GM23338 (cell line): Measurements from ENCODE around the gene PAIP2. TPM values are rescaled to one million over a fixed set of nuclear protein-coding genes. Genes with fewer than 3 reads are reported as not detected.

Source experiments
- ATAC-seq: fragments of 200-7000 bp; cut with Tn5 transposase; 3 replicates; pipeline ENCODE4 v1.9.1; 2020
- DNase-seq: peaks from one replicate; pipeline ENCODE4 v3.0.0-alpha.2; 2015; ENCODE audit warnings: low spot score
- H2AFZ ChIP-seq: fragments of 200-600 bp; sonication (generic); 2 replicates; pipeline ENCODE4 v1.8.0; 2016; ENCODE audit warnings: antibody characterized with exemption, mild to moderate bottlenecking, moderate library complexity
- H3F3A ChIP-seq: fragments of 200-600 bp; sonication (generic); replicated peaks from 2 replicates; pipeline ENCODE4 v1.8.0; 2017; ENCODE audit warnings: antibody characterized with exemption, mixed run types, low read depth
- H3K27ac ChIP-seq: fragments of 200-600 bp; sonication (generic); 2 replicates; pipeline ENCODE4 v1.6.1; 2016; ENCODE audit warnings: low read depth
- H3K27me3 ChIP-seq: fragments of 200-600 bp; sonication (generic); 2 replicates; pipeline ENCODE4 v1.8.0; 2016; ENCODE audit warnings: mild to moderate bottlenecking, mixed run types, moderate library complexity; ENCODE audit not compliant: insufficient read depth
- H3K36me3 ChIP-seq: fragments of 200-600 bp; sonication (generic); 2 replicates; pipeline ENCODE4 v1.8.0; 2016; ENCODE audit warnings: mild to moderate bottlenecking; ENCODE audit not compliant: insufficient read depth
- H3K4me1 ChIP-seq: fragments of 200-600 bp; sonication (generic); 2 replicates; pipeline ENCODE4 v1.8.0; 2016; ENCODE audit warnings: mild to moderate bottlenecking, moderate library complexity; ENCODE audit not compliant: insufficient read depth
- H3K4me2 ChIP-seq: fragments of 200-600 bp; sonication (generic); 2 replicates; pipeline ENCODE4 v1.7.1; 2017; ENCODE audit warnings: mixed run types
- H3K4me3 ChIP-seq: fragments of 200-600 bp; sonication (generic); 2 replicates; pipeline ENCODE4 v1.6.1; 2016; ENCODE audit warnings: mixed run types
- H3K79me2 ChIP-seq: fragments of 200-600 bp; sonication (generic); replicated peaks from 2 replicates; pipeline ENCODE4 v1.8.0; 2017; ENCODE audit warnings: mild to moderate bottlenecking; ENCODE audit not compliant: insufficient read depth
- H3K9me2 ChIP-seq: fragments of 200-600 bp; sonication (generic); 2 replicates; pipeline ENCODE4 v1.8.0; 2017; ENCODE audit not compliant: insufficient read depth
- H4K20me1 ChIP-seq: fragments of 200-600 bp; sonication (generic); replicated peaks from 2 replicates; pipeline ENCODE4 v1.8.0; 2017; ENCODE audit warnings: mild to moderate bottlenecking; ENCODE audit not compliant: insufficient read depth
- H3K27ac Mint-ChIP-seq: 2 replicates; pipeline ENCODE4 v1.8.0; 2020; ENCODE audit warnings: inconsistent platforms, mild to moderate bottlenecking, moderate library complexity, mixed read lengths
- H3K27me3 Mint-ChIP-seq: 3 replicates; pipeline ENCODE4 v1.8.0; 2022; ENCODE audit warnings: low read depth, mild to moderate bottlenecking, moderate library complexity, mixed read lengths, inconsistent platforms; ENCODE audit not compliant: insufficient read depth, poor library complexity
- H3K36me3 Mint-ChIP-seq: 3 replicates; pipeline ENCODE4 v1.8.0; 2021; ENCODE audit warnings: low read depth, mild to moderate bottlenecking, inconsistent platforms, moderate library complexity, mixed read lengths
- H3K4me1 Mint-ChIP-seq: 3 replicates; pipeline ENCODE4 v1.8.0; 2020; ENCODE audit warnings: mild to moderate bottlenecking, inconsistent platforms, mixed read lengths
- H3K4me3 Mint-ChIP-seq: 3 replicates; pipeline ENCODE4 v1.8.0; 2021; ENCODE audit warnings: moderate library complexity, mild to moderate bottlenecking, inconsistent platforms, mixed read lengths
- H3K9me3 Mint-ChIP-seq: 3 replicates; pipeline ENCODE4 v1.8.0; 2020; ENCODE audit warnings: moderate library complexity, mild to moderate bottlenecking, inconsistent platforms, mixed read lengths
- EZH2 ChIP-seq: fragments of 200-600 bp; sonication (generic); IDR thresholded peaks from one replicate; pipeline ENCODE4 v1.8.0; 2017; ENCODE audit warnings: antibody characterized with exemption, mild to moderate bottlenecking, low read depth; ENCODE audit not compliant: unreplicated experiment
- EZH2phosphoT487 ChIP-seq: fragments of 200-600 bp; sonication (generic); IDR thresholded peaks from one replicate; pipeline ENCODE4 v1.8.1; 2018; ENCODE audit warnings: antibody characterized with exemption; ENCODE audit not compliant: unreplicated experiment
- JUNB ChIP-seq: IDR thresholded peaks from one replicate; pipeline ENCODE4 v1.6.1; 2016; ENCODE audit warnings: antibody characterized with exemption; ENCODE audit not compliant: unreplicated experiment
- POLR2AphosphoS5 ChIP-seq: IDR thresholded peaks from 2 replicates; pipeline ENCODE4 v1.6.1; 2016; ENCODE audit warnings: antibody characterized with exemption, low read depth
- STAT1 ChIP-seq: IDR thresholded peaks from one replicate; pipeline ENCODE4 v1.6.1; 2016; ENCODE audit warnings: antibody characterized with exemption; ENCODE audit not compliant: unreplicated experiment
- ZNF114 ChIP-seq: fragments of 250-450 bp; sonication (Bioruptor Pico); IDR thresholded peaks from 2 replicates; pipeline ENCODE4 v1.5.0; 2020; ENCODE audit warnings: mild to moderate bottlenecking, moderate library complexity
- ZNF331 ChIP-seq: fragments of 250-450 bp; sonication (Bioruptor Pico); IDR thresholded peaks from 2 replicates; pipeline ENCODE4 v1.5.0; 2020; ENCODE audit warnings: low read depth, mild to moderate bottlenecking, moderate library complexity
- ZNF462 ChIP-seq: fragments of 250-450 bp; sonication (Bioruptor Pico); IDR thresholded peaks from 2 replicates; pipeline ENCODE4 v1.5.0; 2020; ENCODE audit warnings: mild to moderate bottlenecking, moderate library complexity
- polyA plus RNA-seq: library from polyadenylated mRNA; unstranded; fragments of >200 nt; fragmentation: Nextera tagmentation; extraction: Ambion mirVana; gene quantifications from 2 replicates; pipeline ENCODE4 v1.2.1, GENCODE V29; 2016
- total RNA-seq: library from RNA; depleted of rRNA; stranded (reverse); fragments of >200 nt; shearing (Covaris generic); gene quantifications from 2 replicates; pipeline ENCODE4 v1.2.3, GENCODE V29; 2014
- TF ChIP-seq, protein P1 (sequence below): IDR thresholded peaks from one replicate; pipeline ENCODE4 v1.6.1; 2018; ENCODE audit warnings: antibody characterized with exemption; ENCODE audit not compliant: unreplicated experiment

PAIP2 gene
- total and polyA plus RNA-seq, 2 experiments from 2014 or later: 132 to 277 TPM

DNA sequence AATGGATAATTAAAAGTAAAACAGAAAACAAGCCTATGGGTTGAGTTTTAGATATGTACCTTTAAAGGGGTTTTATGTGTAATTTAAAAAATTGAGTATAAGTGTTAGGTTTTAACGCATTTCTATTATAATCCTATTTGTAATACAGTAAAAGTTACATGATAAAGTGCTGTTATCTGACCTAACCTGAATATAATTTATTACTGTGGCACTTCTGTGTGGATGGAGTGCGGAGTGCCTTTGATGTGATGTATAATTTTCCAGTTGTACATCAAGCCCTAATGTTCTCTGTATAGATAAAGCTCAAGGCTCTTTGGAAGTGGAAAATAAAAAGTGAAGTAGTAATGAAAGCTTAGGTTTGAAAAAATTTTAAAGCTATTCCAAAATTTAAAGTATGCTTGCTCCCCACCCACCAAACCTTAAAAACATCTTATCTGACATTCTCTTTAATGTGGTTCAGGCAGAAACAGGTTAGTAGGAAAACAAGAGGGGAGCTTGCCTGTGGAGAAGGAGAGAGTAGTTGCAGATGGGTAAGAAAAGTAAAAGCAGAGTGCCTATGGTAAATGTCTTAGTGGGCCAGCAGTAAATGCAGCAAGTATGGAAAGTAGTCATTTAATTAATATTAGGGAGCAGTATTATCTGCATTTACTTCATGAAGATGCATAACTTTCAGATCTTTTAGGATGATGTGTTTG, 44.1 kb upstream of the PAIP2 start:
- H3K9me2 ChIP-seq: no peaks in the 10 kb centered on the region
- H3F3A ChIP-seq: 0 out of 2 replicates have a peak, but pooled peaks cover 2% of the 10 kb centered on the region
- peak overlapping the region; percentile 88 for H3K4me3 ChIP-seq
- H3K27ac Mint-ChIP-seq: no peak overlapping the region
- no peaks in the 10 kb centered on the region for H3K27me3 ChIP-seq
- H3K27ac ChIP-seq: no peak overlapping the region
- H4K20me1 ChIP-seq: peaks cover 71% of the 10 kb centered on the region
- H2AFZ ChIP-seq: no peak overlapping the region
- H3K4me3 Mint-ChIP-seq: peak overlapping the region; percentile 100
- H3K4me1 ChIP-seq: peaks cover 46% of the 10 kb centered on the region
- ATAC-seq: no peak
- peak overlapping the region; percentile 83 for H3K4me2 ChIP-seq
- no peak for DNase-seq
- no peak for TF ChIP-seq ZNF462 (CRISPR knock-in tag)
- no peak for TF ChIP-seq EZH2
- H3K36me3 Mint-ChIP-seq: peaks cover 30% of the 10 kb centered on the region
- H3K27me3 Mint-ChIP-seq: peaks cover 30% of the 10 kb centered on the region
- peaks cover 88% of the 10 kb centered on the region for H3K79me2 ChIP-seq
- 0 out of 3 replicates have a peak, but pooled peaks cover 6% of the 10 kb centered on the region for H3K9me3 Mint-ChIP-seq
- H3K4me1 Mint-ChIP-seq: peaks cover 57% of the 10 kb centered on the region
- H3K36me3 ChIP-seq: no peaks in the 10 kb centered on the region

DNA sequence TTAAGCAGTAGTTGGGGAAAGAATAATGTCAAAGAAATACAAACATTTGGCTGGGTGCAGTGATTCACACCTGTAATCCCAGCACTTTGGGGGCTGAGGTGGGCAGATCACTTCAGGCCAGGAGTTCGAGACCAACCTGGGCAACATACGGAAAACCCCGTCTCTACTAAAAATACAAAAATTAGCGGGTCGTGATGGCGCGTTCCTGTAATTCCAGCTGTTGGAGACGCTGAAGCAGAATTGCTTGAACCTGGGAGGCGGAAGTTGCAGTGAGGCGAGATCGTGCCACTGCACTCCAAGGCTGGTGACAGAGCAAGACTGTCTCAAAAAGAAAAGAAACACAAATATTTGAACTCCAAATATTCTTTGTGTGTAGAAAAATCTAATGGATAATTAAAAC, 43.4 kb upstream of the PAIP2 start:
- Histone ChIP-seq H3K27ac (no peak overlapping the region), H3K27me3 (no peaks in the 10 kb centered on the region), H3K36me3 (no peaks in the 10 kb centered on the region), H3K79me2 (peaks cover 95% of the 10 kb centered on the region), H3K9me2 (no peaks in the 10 kb centered on the region), H3K4me3 (peak overlapping the region; percentile 88; the same call in 1 of the 2 replicates), H2AFZ (no peak overlapping the region), H4K20me1 (peaks cover 78% of the 10 kb centered on the region), H3K4me2 (peak overlapping the region; percentile 83), H3K4me1 (peaks cover 48% of the 10 kb centered on the region), H3F3A (0 out of 2 replicates have a peak, but pooled peaks cover 2% of the 10 kb centered on the region)
- H3K9me3 Mint-ChIP-seq: 0 out of 3 replicates have a peak, but pooled peaks cover 6% of the 10 kb centered on the region
- H3K4me1 Mint-ChIP-seq: peaks cover 64% of the 10 kb centered on the region
- H3K27ac Mint-ChIP-seq: peak overlapping the region; percentile 78
- H3K4me3 Mint-ChIP-seq: peak overlapping the region; percentile 44
- DNase-seq: no peak
- H3K36me3 Mint-ChIP-seq: peaks cover 30% of the 10 kb centered on the region
- ATAC-seq: no peak
- H3K27me3 Mint-ChIP-seq: peaks cover 23% of the 10 kb centered on the region
- TF ChIP-seq JUNB (no peak), STAT1 (no peak), ZNF114 (CRISPR knock-in tag) (no peak), EZH2phosphoT487 (no peak), EZH2 (no peak), ZNF331 (CRISPR knock-in tag) (no peak), POLR2AphosphoS5 (no peak)
- TF ChIP-seq, protein P1, sequence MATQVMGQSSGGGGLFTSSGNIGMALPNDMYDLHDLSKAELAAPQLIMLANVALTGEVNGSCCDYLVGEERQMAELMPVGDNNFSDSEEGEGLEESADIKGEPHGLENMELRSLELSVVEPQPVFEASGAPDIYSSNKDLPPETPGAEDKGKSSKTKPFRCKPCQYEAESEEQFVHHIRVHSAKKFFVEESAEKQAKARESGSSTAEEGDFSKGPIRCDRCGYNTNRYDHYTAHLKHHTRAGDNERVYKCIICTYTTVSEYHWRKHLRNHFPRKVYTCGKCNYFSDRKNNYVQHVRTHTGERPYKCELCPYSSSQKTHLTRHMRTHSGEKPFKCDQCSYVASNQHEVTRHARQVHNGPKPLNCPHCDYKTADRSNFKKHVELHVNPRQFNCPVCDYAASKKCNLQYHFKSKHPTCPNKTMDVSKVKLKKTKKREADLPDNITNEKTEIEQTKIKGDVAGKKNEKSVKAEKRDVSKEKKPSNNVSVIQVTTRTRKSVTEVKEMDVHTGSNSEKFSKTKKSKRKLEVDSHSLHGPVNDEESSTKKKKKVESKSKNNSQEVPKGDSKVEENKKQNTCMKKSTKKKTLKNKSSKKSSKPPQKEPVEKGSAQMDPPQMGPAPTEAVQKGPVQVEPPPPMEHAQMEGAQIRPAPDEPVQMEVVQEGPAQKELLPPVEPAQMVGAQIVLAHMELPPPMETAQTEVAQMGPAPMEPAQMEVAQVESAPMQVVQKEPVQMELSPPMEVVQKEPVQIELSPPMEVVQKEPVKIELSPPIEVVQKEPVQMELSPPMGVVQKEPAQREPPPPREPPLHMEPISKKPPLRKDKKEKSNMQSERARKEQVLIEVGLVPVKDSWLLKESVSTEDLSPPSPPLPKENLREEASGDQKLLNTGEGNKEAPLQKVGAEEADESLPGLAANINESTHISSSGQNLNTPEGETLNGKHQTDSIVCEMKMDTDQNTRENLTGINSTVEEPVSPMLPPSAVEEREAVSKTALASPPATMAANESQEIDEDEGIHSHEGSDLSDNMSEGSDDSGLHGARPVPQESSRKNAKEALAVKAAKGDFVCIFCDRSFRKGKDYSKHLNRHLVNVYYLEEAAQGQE: no peak
